ENCODE data around the gene RGP1. TPM values are rescaled to one million over a fixed set of nuclear protein-coding genes. Genes with fewer than 3 reads are reported as not detected.

RGP1 gene
- total RNA-seq, 2 experiments from 2014 or later, result 13.5 to 27.1 TPM

- no peaks in the 10 kb centered on the region; the same call in 1 of the 2 replicates for H3K79me2 ChIP-seq (ENCODE audit: insufficient read depth, low read depth, low read length)
- H3K27ac ChIP-seq (ENCODE audit: low read depth, low read length, poor library complexity, severe bottlenecking), result no peak overlapping the region
- no peaks in the 10 kb centered on the region for H3K9me2 ChIP-seq (ENCODE audit: insufficient read depth, low read length)
- H3K4me1 ChIP-seq (ENCODE audit: insufficient read depth, low read length, poor library complexity, severe bottlenecking), result peaks cover 16% of the 10 kb centered on the region
- POLR2A ChIA-PET, result interaction anchor here (2.3 kb wide), 1 partner anchor 9 kb away, joined by 7 read pairs; no protein-coding TSS in a partner anchor
- no peak overlapping the region for H3K4me2 ChIP-seq (ENCODE audit: low read length)
- intact Hi-C loops (cut with micrococcal nuclease; ENCODE audit: unreplicated experiment), result loop anchor here (5.0 to 10.0 kb wide), 3 partner anchors 88 to 664 kb away; partner anchors contain the start of genes FAM221B, FANCG, TMEM8B and VCP
- TF ChIP-seq CTCF (conservative IDR thresholded peaks at IDR 0.05; ENCODE audit: low read length), result no peak
- no peak for TF ChIP-seq EZH2phosphoT487 (IDR thresholded peaks at IDR 0.05; ENCODE audit: borderline replicate concordance, low read depth, low read length)
- no peak overlapping the region for H3K4me3 ChIP-seq (ENCODE audit: low read depth, low read length, poor library complexity, severe bottlenecking)
- CTCF ChIA-PET (ENCODE audit: unreplicated experiment), result no interaction called here
- BruUV-seq (replicated peaks), result no TSS peak
- no peak for DNase-seq (ENCODE audit: low spot score)
- H3K9me3 ChIP-seq (ENCODE audit: low read length), result no peaks in the 10 kb centered on the region
- no peaks in the 10 kb centered on the region for H4K20me1 ChIP-seq (ENCODE audit: insufficient read depth, low read length)
- peaks cover 88% of the 10 kb centered on the region for H3K36me3 ChIP-seq (ENCODE audit: insufficient read depth, low read length)
- no peak overlapping the region for H2AFZ ChIP-seq (ENCODE audit: low read length)
Measured at GRCh38 chr9:35738924-35739323, 10.2 kb upstream of the RGP1 start.

GRCh38 chr9:35740243-35740642, 8.8 kb upstream of the RGP1 start:
- no peaks in the 10 kb centered on the region for H3K9me2 ChIP-seq (ENCODE audit: insufficient read depth, low read length)
- DNase-seq (ENCODE audit: low spot score), result no peak
- peaks cover 4% of the 10 kb centered on the region; the same call in 1 of the 2 replicates for H3K79me2 ChIP-seq (ENCODE audit: insufficient read depth, low read depth, low read length)
- ChIA-PET CTCF (ENCODE audit: unreplicated experiment) (interaction anchor here (0.6 kb wide), 1 partner anchor 8 kb away, joined by 3 read pairs; no protein-coding TSS in a partner anchor), POLR2A (interaction anchor here (0.6 to 1.0 kb wide), 2 partner anchors 9 to 12 kb away, joined by 3 read pairs; partner anchors contain the start of genes GBA2 and RGP1)
- no TSS peak for BruUV-seq (replicated peaks)
- H3K4me1 ChIP-seq (ENCODE audit: insufficient read depth, low read length, poor library complexity, severe bottlenecking), result peaks cover 14% of the 10 kb centered on the region
- no peak overlapping the region for H2AFZ ChIP-seq (ENCODE audit: low read length)
- TF ChIP-seq EZH2phosphoT487 (IDR thresholded peaks at IDR 0.05; ENCODE audit: borderline replicate concordance, low read depth, low read length) (no peak), CTCF (conservative IDR thresholded peaks at IDR 0.05; ENCODE audit: low read length) (no peak)
- intact Hi-C loops (cut with micrococcal nuclease; ENCODE audit: unreplicated experiment), result no loop called here
- H4K20me1 ChIP-seq (ENCODE audit: insufficient read depth, low read length), result no peaks in the 10 kb centered on the region
- H3K4me2 ChIP-seq (ENCODE audit: low read length), result no peak overlapping the region
- H3K9me3 ChIP-seq (ENCODE audit: low read length), result no peaks in the 10 kb centered on the region
- peaks cover 93% of the 10 kb centered on the region for H3K36me3 ChIP-seq (ENCODE audit: insufficient read depth, low read length)
- H3K27ac ChIP-seq (ENCODE audit: low read depth, low read length, poor library complexity, severe bottlenecking), result no peak overlapping the region
- H3K4me3 ChIP-seq (ENCODE audit: low read depth, low read length, poor library complexity, severe bottlenecking), result no peak overlapping the region

- Histone ChIP-seq H3K4me2 (ENCODE audit: low read length) (no peak overlapping the region), H3K9me3 (ENCODE audit: low read length) (no peaks in the 10 kb centered on the region), H3K36me3 (ENCODE audit: insufficient read depth, low read length) (peaks cover 82% of the 10 kb centered on the region), H2AFZ (ENCODE audit: low read length) (no peak overlapping the region), H3K9me2 (ENCODE audit: insufficient read depth, low read length) (no peaks in the 10 kb centered on the region), H3K4me3 (ENCODE audit: low read depth, low read length, poor library complexity, severe bottlenecking) (no peak overlapping the region), H3K79me2 (ENCODE audit: insufficient read depth, low read depth, low read length) (peaks cover 19% of the 10 kb centered on the region), H3K27ac (ENCODE audit: low read depth, low read length, poor library complexity, severe bottlenecking) (no peak overlapping the region), H4K20me1 (ENCODE audit: insufficient read depth, low read length) (peaks cover 4% of the 10 kb centered on the region; the same call in 1 of the 2 replicates), H3K4me1 (ENCODE audit: insufficient read depth, low read length, poor library complexity, severe bottlenecking) (peaks cover 22% of the 10 kb centered on the region)
- DNase-seq (ENCODE audit: low spot score), result no peak
- TF ChIP-seq EZH2phosphoT487 (IDR thresholded peaks at IDR 0.05; ENCODE audit: borderline replicate concordance, low read depth, low read length) (no peak), CTCF (conservative IDR thresholded peaks at IDR 0.05; ENCODE audit: low read length) (no peak)
- no TSS peak for BruUV-seq (replicated peaks)
- CTCF ChIA-PET (ENCODE audit: unreplicated experiment), result no interaction called here
- POLR2A ChIA-PET, result interaction anchor here (0.7 kb wide), 1 partner anchor 21 kb away, joined by 5 read pairs; no protein-coding TSS in a partner anchor
- intact Hi-C loops (cut with micrococcal nuclease; ENCODE audit: unreplicated experiment), result no loop called here
Measured at GRCh38 chr9:35741740-35742139, 7.3 kb upstream of the RGP1 start.
